OCI-LY1 (cell line): ENCODE results near the gene OR9A2.

Experiments used
- H2AFZ ChIP-seq: fragments of 200-600 bp; sonication (generic), shearing (Covaris generic); 2 replicates; pipeline ENCODE4 v1.6.0; 2014; ENCODE audit warnings: antibody characterized with exemption, mild to moderate bottlenecking, low read length
- H3F3A ChIP-seq: fragments of 200-600 bp; sonication (generic), shearing (Covaris generic); 2 replicates; pipeline ENCODE4 v1.6.0; 2014; ENCODE audit warnings: mild to moderate bottlenecking, antibody characterized with exemption, low read length, moderate library complexity; ENCODE audit not compliant: insufficient read depth
- H3K27ac ChIP-seq: fragments of 200-600 bp; sonication (generic); 2 replicates; pipeline ENCODE4 v1.5.1; 2014; ENCODE audit warnings: low read length, mixed run types, mild to moderate bottlenecking, low read depth; ENCODE audit not compliant: poor library complexity, severe bottlenecking
- H3K27me3 ChIP-seq: fragments of 200-600 bp; sonication (generic); 2 replicates; pipeline ENCODE4 v1.6.0; 2014; ENCODE audit warnings: antibody characterized with exemption, mild to moderate bottlenecking, low read length, moderate library complexity; ENCODE audit not compliant: insufficient read depth
- H3K36me3 ChIP-seq: fragments of 200-600 bp; sonication (generic); 2 replicates; pipeline ENCODE4 v1.6.1; 2014; ENCODE audit warnings: mild to moderate bottlenecking, antibody characterized with exemption, low read length, moderate library complexity, mixed read lengths; ENCODE audit not compliant: insufficient read depth
- H3K4me1 ChIP-seq: fragments of 200-600 bp; sonication (generic); 2 replicates; pipeline ENCODE4 v1.5.1; 2014; ENCODE audit warnings: mild to moderate bottlenecking, low read length, moderate library complexity; ENCODE audit not compliant: insufficient read depth, severe bottlenecking
- H3K4me2 ChIP-seq: fragments of 200-600 bp; sonication (generic), shearing (Covaris generic); 2 replicates; pipeline ENCODE4 v1.6.1; 2014; ENCODE audit warnings: low read length
- H3K4me3 ChIP-seq: fragments of 200-600 bp; sonication (generic); 2 replicates; pipeline ENCODE4 v1.5.1; 2014; ENCODE audit warnings: low read length, low read depth, mild to moderate bottlenecking, mixed read lengths; ENCODE audit not compliant: poor library complexity, severe bottlenecking
- H3K79me2 ChIP-seq: fragments of 200-600 bp; shearing (Covaris generic); 2 replicates; pipeline ENCODE4 v1.6.1; 2016; ENCODE audit warnings: mixed run types, low read length, mixed read lengths; ENCODE audit not compliant: insufficient read depth
- H3K9ac ChIP-seq: fragments of 200-600 bp; sonication (generic), shearing (Covaris generic); 2 replicates; pipeline ENCODE4 v1.6.1; 2014; ENCODE audit warnings: mild to moderate bottlenecking, low read length, mixed read lengths
- H3K9me2 ChIP-seq: fragments of 200-600 bp; sonication (generic), shearing (Covaris generic); 2 replicates; pipeline ENCODE4 v1.6.1; 2014; ENCODE audit warnings: low read depth, mild to moderate bottlenecking, low read length, mixed read lengths
- H3K9me3 ChIP-seq: fragments of 200-600 bp; shearing (Covaris generic); 2 replicates; pipeline ENCODE4 v1.6.1; 2014; ENCODE audit warnings: low read length, mixed read lengths
- H4K20me1 ChIP-seq: fragments of 200-600 bp; sonication (generic), shearing (Covaris generic); 2 replicates; pipeline ENCODE4 v1.6.0; 2016; ENCODE audit warnings: mild to moderate bottlenecking, low read length; ENCODE audit not compliant: insufficient read depth
- CTCF ChIP-seq: fragments of 200-600 bp; sonication (generic), shearing (Covaris generic); IDR thresholded peaks from 2 replicates; pipeline ENCODE4 v1.5.1; 2017; ENCODE audit warnings: mild to moderate bottlenecking, antibody characterized with exemption, low read length, moderate library complexity, mixed read lengths
- EZH2 ChIP-seq: fragments of 200-600 bp; sonication (generic), shearing (Covaris generic); IDR thresholded peaks from 2 replicates; pipeline ENCODE4 v1.8.0; 2017; ENCODE audit warnings: borderline replicate concordance, mixed run types, mild to moderate bottlenecking, antibody characterized with exemption, low read length, moderate library complexity, mixed read lengths

The OR9A2 gene, protein sequence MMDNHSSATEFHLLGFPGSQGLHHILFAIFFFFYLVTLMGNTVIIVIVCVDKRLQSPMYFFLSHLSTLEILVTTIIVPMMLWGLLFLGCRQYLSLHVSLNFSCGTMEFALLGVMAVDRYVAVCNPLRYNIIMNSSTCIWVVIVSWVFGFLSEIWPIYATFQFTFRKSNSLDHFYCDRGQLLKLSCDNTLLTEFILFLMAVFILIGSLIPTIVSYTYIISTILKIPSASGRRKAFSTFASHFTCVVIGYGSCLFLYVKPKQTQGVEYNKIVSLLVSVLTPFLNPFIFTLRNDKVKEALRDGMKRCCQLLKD

GRCh38 chr7:143027032-143027431, at the start of gene OR9A2:
OR9A2 (minus strand) TSS chr7:143027132; CDS start chr7:143027132, 0 bp downstream.
- Histone ChIP-seq H3K36me3 (no peaks in the 10 kb centered on the region), H2AFZ (no peak within 1 kb of the TSS), H3K27me3 (no peaks in the 10 kb centered on the region), H3F3A (no peaks in the 10 kb centered on the region), H3K4me1 (no peaks in the 10 kb centered on the region), H3K9ac (no peak within 1 kb of the TSS), H3K27ac (no peak within 1 kb of the TSS), H3K4me2 (no peak within 1 kb of the TSS), H3K79me2 (no peaks in the 10 kb centered on the region), H4K20me1 (no peaks in the 10 kb centered on the region), H3K9me2 (no peaks in the 10 kb centered on the region), H3K9me3 (no peaks in the 10 kb centered on the region), H3K4me3 (no peak within 1 kb of the TSS)
- TF ChIP-seq EZH2, result no peak
- TF ChIP-seq CTCF, result no peak

GRCh38 chr7:143074141-143074540, 47.2 kb upstream of the OR9A2 start:
- Histone ChIP-seq H3F3A (no peaks in the 10 kb centered on the region), H4K20me1 (no peaks in the 10 kb centered on the region), H3K9me3 (no peaks in the 10 kb centered on the region), H3K9ac (no peak overlapping the region), H2AFZ (no peak overlapping the region), H3K27me3 (no peaks in the 10 kb centered on the region), H3K36me3 (no peaks in the 10 kb centered on the region), H3K4me1 (no peaks in the 10 kb centered on the region), H3K4me3 (no peak overlapping the region), H3K9me2 (no peaks in the 10 kb centered on the region), H3K27ac (no peak overlapping the region), H3K4me2 (no peak overlapping the region), H3K79me2 (no peaks in the 10 kb centered on the region)
- TF ChIP-seq CTCF, result no peak
- no peak for TF ChIP-seq EZH2

DNA sequence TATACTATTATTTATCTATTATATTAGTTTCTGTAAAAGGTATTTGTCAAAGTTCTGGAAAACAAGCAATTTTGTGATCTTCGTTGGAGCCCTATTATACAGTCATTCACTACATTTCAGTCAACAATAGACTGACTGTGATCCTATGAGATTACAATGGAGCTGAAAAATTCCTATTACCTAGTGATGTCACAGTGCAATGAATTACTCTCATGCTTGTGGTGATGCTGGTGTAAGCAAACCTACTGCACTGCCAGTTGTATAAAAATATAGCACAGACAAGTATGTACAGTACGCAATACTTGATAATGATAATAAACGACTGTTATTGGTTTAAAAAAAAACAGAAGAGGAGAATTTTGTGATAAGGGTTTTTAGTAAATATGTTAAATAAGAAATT, 46.6 kb upstream of the OR9A2 start:
- no peak overlapping the region for H3K9ac ChIP-seq
- H3K27ac ChIP-seq, result no peak overlapping the region
- H3K9me3 ChIP-seq, result no peaks in the 10 kb centered on the region
- no peaks in the 10 kb centered on the region for H4K20me1 ChIP-seq
- H3K4me2 ChIP-seq, result no peak overlapping the region
- TF ChIP-seq CTCF (no peak), EZH2 (no peak)
- no peaks in the 10 kb centered on the region for H3K4me1 ChIP-seq
- no peaks in the 10 kb centered on the region for H3K27me3 ChIP-seq
- no peaks in the 10 kb centered on the region for H3K36me3 ChIP-seq
- no peak overlapping the region for H3K4me3 ChIP-seq
- H3K9me2 ChIP-seq, result no peaks in the 10 kb centered on the region
- H3F3A ChIP-seq, result no peaks in the 10 kb centered on the region
- H3K79me2 ChIP-seq, result no peaks in the 10 kb centered on the region
- no peak overlapping the region for H2AFZ ChIP-seq
